PC-9 (cell line): ENCODE measurements around the gene TTLL9. TPM values are rescaled to one million over a fixed set of nuclear protein-coding genes. Genes with fewer than 3 reads are reported as not detected.

Experiments used
- BruUV-seq: library from RNA; stranded (reverse); fragments of 400-500 nt; replicated peaks from 2 replicates; lab custom pipeline; 2021; lab: Mats Ljungman, UMichigan
- CTCF ChIA-PET: fragments of 300-600 bp; sonication (Branson Sonifier 250); formaldehyde crosslinking; loops from one replicate; lab custom pipeline; 2022; ENCODE audit warnings: antibody characterized with exemption; lab: Charles Lee
- POLR2A ChIA-PET: fragments of 300-600 bp; sonication (Branson Sonifier 250); formaldehyde crosslinking; loops from one replicate; lab custom pipeline; 2022; ENCODE audit warnings: antibody characterized with exemption; ENCODE audit not compliant: unreplicated experiment; lab: Charles Lee
- DNase-seq, 2 experiments: peaks; one replicate each; pipeline versions ENCODE4 v3.0.0 to v3.0.0-alpha.2; 2015 to 2022; ENCODE audit warnings: mixed read lengths in 1 of 2
- H2AFZ ChIP-seq: fragments of 200-600 bp; sonication (generic); 2 replicates; pipeline ENCODE4 v1.8.1; 2017; ENCODE audit warnings: antibody characterized with exemption
- H3F3A ChIP-seq: fragments of 200-600 bp; sonication (generic); 2 replicates; pipeline ENCODE4 v1.8.1; 2017; ENCODE audit warnings: antibody characterized with exemption, mild to moderate bottlenecking, low read depth; ENCODE audit not compliant: insufficient read depth
- H3K27ac ChIP-seq: fragments of 200-600 bp; sonication (generic); 2 replicates; pipeline ENCODE4 v1.6.1; 2016; ENCODE audit warnings: mixed run types
- H3K27me3 ChIP-seq: fragments of 200-600 bp; sonication (generic); 2 replicates; pipeline ENCODE4 v1.6.1; 2016; ENCODE audit warnings: low read depth, mixed run types; ENCODE audit not compliant: insufficient read depth
- H3K36me3 ChIP-seq: fragments of 200-600 bp; sonication (generic); 2 replicates; pipeline ENCODE4 v1.6.1; 2016; ENCODE audit warnings: low read depth, mixed run types
- H3K4me1 ChIP-seq: fragments of 200-600 bp; sonication (generic); replicated peaks from 2 replicates; pipeline ENCODE4 v1.6.1; 2016; ENCODE audit warnings: mixed run types; ENCODE audit not compliant: insufficient read depth
- H3K4me2 ChIP-seq: fragments of 200-600 bp; sonication (generic); 2 replicates; pipeline ENCODE4 v1.6.1; 2017; ENCODE audit warnings: mixed run types
- H3K4me3 ChIP-seq: fragments of 200-600 bp; sonication (generic); 2 replicates; pipeline ENCODE4 v1.6.1; 2016; ENCODE audit warnings: mixed run types
- H3K79me2 ChIP-seq: fragments of 200-600 bp; sonication (generic); 2 replicates; pipeline ENCODE4 v1.6.1; 2017; ENCODE audit warnings: low read depth, mixed run types
- H3K9me2 ChIP-seq: fragments of 200-600 bp; sonication (generic); 2 replicates; pipeline ENCODE4 v1.8.1; 2017; ENCODE audit warnings: mild to moderate bottlenecking; ENCODE audit not compliant: insufficient read depth
- H3K9me3 ChIP-seq: fragments of 200-600 bp; sonication (generic); 2 replicates; pipeline ENCODE4 v1.8.1; 2016; ENCODE audit warnings: low read depth; ENCODE audit not compliant: insufficient read depth
- H4K20me1 ChIP-seq: fragments of 200-600 bp; sonication (generic); 2 replicates; pipeline ENCODE4 v1.8.1; 2017; ENCODE audit not compliant: insufficient read depth
- CTCF ChIP-seq: fragments of 200-600 bp; sonication (generic); conservative IDR thresholded peaks from 2 replicates; pipeline ENCODE4 v1.6.1; 2017; ENCODE audit warnings: mixed run types, antibody characterized with exemption, mild to moderate bottlenecking, moderate library complexity
- EZH2 ChIP-seq: fragments of 200-600 bp; sonication (generic); IDR thresholded peaks from 2 replicates; pipeline ENCODE4 v1.8.0; 2017; ENCODE audit warnings: antibody characterized with exemption, low read depth
- intact Hi-C: fragments of 100-400 bp; cut with micrococcal nuclease; formaldehyde crosslinking; loops from one replicate; pipeline ENCODE4 v1.10.0; 2022; ENCODE audit not compliant: unreplicated experiment
- total RNA-seq: library from RNA; stranded (reverse); gene quantifications from 2 replicates; pipeline ENCODE4 v1.2.3, GENCODE V29; 2021

Gene TTLL9
- total RNA-seq, 1 experiment from 2014 or later: 1.8 TPM

- H3K9me3 ChIP-seq: no peaks in the 10 kb centered on the region
- no peaks in the 10 kb centered on the region for H3K79me2 ChIP-seq
- H3K4me3 ChIP-seq: no peak overlapping the region
- no peaks in the 10 kb centered on the region for H4K20me1 ChIP-seq
- CTCF ChIA-PET: no interaction called here
- POLR2A ChIA-PET: interaction anchor here (0.7 kb wide), 1 partner anchor 656 kb away, joined by 3 read pairs; no protein-coding TSS in a partner anchor
- H3K27ac ChIP-seq: no peak overlapping the region
- H3K36me3 ChIP-seq: no peaks in the 10 kb centered on the region
- TF ChIP-seq CTCF: no peak
- intact Hi-C loops: no loop called here
- BruUV-seq: no TSS peak
- H3K27me3 ChIP-seq: peaks cover 41% of the 10 kb centered on the region
- H3F3A ChIP-seq: no peaks in the 10 kb centered on the region
- no peaks in the 10 kb centered on the region for H3K4me1 ChIP-seq
- H3K4me2 ChIP-seq: no peak overlapping the region
- H2AFZ ChIP-seq: no peak overlapping the region
- DNase-seq: no peak
- H3K9me2 ChIP-seq: no peaks in the 10 kb centered on the region
Measured at GRCh38 chr20:31991339-31991705, 120.9 kb downstream of the TTLL9 start.

GRCh38 chr20:31992086-31992485 is 121.7 kb downstream of the TTLL9 start:
- ChIA-PET POLR2A (no interaction called here), CTCF (interaction anchor here (0.6 kb wide), 1 partner anchor 131 kb away, joined by 3 read pairs; no protein-coding TSS in a partner anchor)
- Histone ChIP-seq H4K20me1 (no peaks in the 10 kb centered on the region), H3F3A (no peaks in the 10 kb centered on the region), H3K4me1 (no peaks in the 10 kb centered on the region), H3K79me2 (no peaks in the 10 kb centered on the region), H3K4me3 (no peak overlapping the region), H3K4me2 (no peak overlapping the region), H2AFZ (no peak overlapping the region), H3K27me3 (peaks cover 48% of the 10 kb centered on the region), H3K27ac (no peak overlapping the region), H3K36me3 (no peaks in the 10 kb centered on the region), H3K9me2 (no peaks in the 10 kb centered on the region), H3K9me3 (no peaks in the 10 kb centered on the region)
- DNase-seq: no peak
- BruUV-seq: no TSS peak
- TF ChIP-seq CTCF: no peak
- no peak for TF ChIP-seq EZH2
- intact Hi-C loops: no loop called here

Other genes starting within 250 kb of the TTLL9 start
- not detected in 2 replicates for gene COX4I2, start 232.7 kb upstream of the TTLL9 start, total RNA-seq
- 125 and 129 TPM in 2 replicates for gene BCL2L1, start 147.8 kb upstream of the TTLL9 start, total RNA-seq
- gene TPX2, start 131.3 kb upstream of the TTLL9 start, total RNA-seq: 140 and 164 TPM in 2 replicates
- gene MYLK2, start 51.3 kb upstream of the TTLL9 start, total RNA-seq: 0.18 and 0.50 TPM in 2 replicates
- not detected in 2 replicates for gene FOXS1, start 25.0 kb upstream of the TTLL9 start, total RNA-seq
- gene DUSP15, start 107 bp upstream of the TTLL9 start, total RNA-seq: not detected in 2 replicates
- gene PDRG1, start 81.4 kb downstream of the TTLL9 start, total RNA-seq: 13.7 and 15.3 TPM in 2 replicates
- not detected in 2 replicates for gene XKR7, start 97.5 kb downstream of the TTLL9 start, total RNA-seq
- 0.31 and 0.35 TPM in 2 replicates for gene CCM2L, start 139.8 kb downstream of the TTLL9 start, total RNA-seq
- not detected in 2 replicates for gene HCK, start 181.6 kb downstream of the TTLL9 start, total RNA-seq
- 58.4 and 67.8 TPM in 2 replicates for gene TM9SF4, start 239.1 kb downstream of the TTLL9 start, total RNA-seq